GM19238 (cell line): ENCODE results near the gene SDHAF4.
"Not testable (repeated sequence)": the region's sequence is repeated elsewhere in the genome, so short reads cannot be mapped to it uniquely, and the experiment has no call there.

Experiments used
- DNase-seq: peaks from one replicate; pipeline ENCODE4 v3.0.0; 2011; ENCODE audit warnings: low spot score; ENCODE audit not compliant: insufficient read length

Gene SDHAF4

GRCh38 chr6:70592391-70593117, 25.8 kb downstream of the SDHAF4 start:
- no peak for DNase-seq

GRCh38 chr6:70593118-70593486, 26.4 kb downstream of the SDHAF4 start:
- no peak for DNase-seq

GRCh38 chr6:70599187-70599586, 32.5 kb downstream of the SDHAF4 start:
- DNase-seq, result no peak

- no peak for DNase-seq
Observed at GRCh38 chr6:70601014-70601413, 34.3 kb downstream of the SDHAF4 start.

GRCh38 chr6:70604254-70604653, 37.5 kb downstream of the SDHAF4 start:
- DNase-seq, result no peak

GRCh38 chr6:70607371-70607770, 40.6 kb downstream of the SDHAF4 start:
- not testable (repeated sequence) for DNase-seq

- DNase-seq, result not testable (repeated sequence)
Observed at GRCh38 chr6:70609181-70609580, 42.5 kb downstream of the SDHAF4 start.

- no peak for DNase-seq
Observed at GRCh38 chr6:70616728-70617260, 50.1 kb downstream of the SDHAF4 start.

GRCh38 chr6:70620746-70621145, 54.0 kb downstream of the SDHAF4 start:
- no peak for DNase-seq

GRCh38 chr6:70622461-70622860, 55.7 kb downstream of the SDHAF4 start:
- no peak for DNase-seq

- DNase-seq, result no peak
Observed at GRCh38 chr6:70625436-70625835, 58.7 kb downstream of the SDHAF4 start.

GRCh38 chr6:70627500-70628254, 60.9 kb downstream of the SDHAF4 start:
- DNase-seq, result no peak

- no peak for DNase-seq
Observed at GRCh38 chr6:70629929-70630328, 63.2 kb downstream of the SDHAF4 start.

- DNase-seq, result no peak
Observed at GRCh38 chr6:70633870-70634269, 67.1 kb downstream of the SDHAF4 start.

- DNase-seq, result no peak
Observed at GRCh38 chr6:70636596-70636995, 69.9 kb downstream of the SDHAF4 start.

- DNase-seq, result no peak
Observed at GRCh38 chr6:70638468-70638867, 71.7 kb downstream of the SDHAF4 start.
